Adrenal gland (tissue), 5 donors: ENCODE measurements around the gene THRAP3.

Experiments
- POLR2A ChIP-seq, 2 donors: fragments of 450-650 bp; IDR thresholded peaks; one replicate each; pipeline ENCODE4 v1.6.1; 2017; ENCODE audit warnings: antibody characterized with exemption in 2 of 2, mild to moderate bottlenecking in 2 of 2, moderate library complexity in 1 of 2
- TF ChIP-seq, protein P1 (sequence below), 6 experiments: fragments of 450-650 bp in 4 of 6; fragments of 200-600 bp in 2 of 6; sonication (generic) in 1 of 6; IDR thresholded peaks; 1 replicate in 5 of 6; 2 replicates in 1 of 6; pipeline versions ENCODE4 v1.5.1 to v1.8.0; 2016 to 2021; ENCODE audit warnings: antibody characterized with exemption in 6 of 6, mild to moderate bottlenecking in 2 of 6, moderate library complexity in 1 of 6
- donor health status: DM: no; HTN: no; CAD: no.

DNA sequence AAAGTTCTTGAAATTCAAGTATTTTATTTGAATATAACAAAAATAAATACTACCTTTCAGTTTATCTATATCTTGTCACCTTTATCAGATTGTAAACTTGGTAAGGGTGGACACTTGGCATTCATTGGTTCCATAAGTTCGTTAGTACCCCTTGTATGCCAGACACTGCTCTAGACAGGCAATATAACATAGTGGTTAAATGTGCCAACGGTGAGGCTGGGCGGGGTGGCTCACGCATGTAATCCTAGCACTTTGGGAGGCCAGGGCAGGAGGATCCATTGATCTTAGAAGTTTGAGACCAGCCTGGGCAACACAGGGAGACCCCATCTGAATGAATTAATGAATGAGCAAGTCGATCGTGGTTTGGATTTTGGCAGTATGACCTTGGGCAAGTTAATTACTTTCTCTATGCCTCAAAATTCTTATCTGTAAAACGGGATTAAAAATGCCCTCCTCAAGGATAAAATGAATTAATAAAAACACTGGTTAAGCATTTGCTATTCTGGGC is 55.6 kb downstream of the THRAP3 start:
- TF ChIP-seq, protein P1, sequence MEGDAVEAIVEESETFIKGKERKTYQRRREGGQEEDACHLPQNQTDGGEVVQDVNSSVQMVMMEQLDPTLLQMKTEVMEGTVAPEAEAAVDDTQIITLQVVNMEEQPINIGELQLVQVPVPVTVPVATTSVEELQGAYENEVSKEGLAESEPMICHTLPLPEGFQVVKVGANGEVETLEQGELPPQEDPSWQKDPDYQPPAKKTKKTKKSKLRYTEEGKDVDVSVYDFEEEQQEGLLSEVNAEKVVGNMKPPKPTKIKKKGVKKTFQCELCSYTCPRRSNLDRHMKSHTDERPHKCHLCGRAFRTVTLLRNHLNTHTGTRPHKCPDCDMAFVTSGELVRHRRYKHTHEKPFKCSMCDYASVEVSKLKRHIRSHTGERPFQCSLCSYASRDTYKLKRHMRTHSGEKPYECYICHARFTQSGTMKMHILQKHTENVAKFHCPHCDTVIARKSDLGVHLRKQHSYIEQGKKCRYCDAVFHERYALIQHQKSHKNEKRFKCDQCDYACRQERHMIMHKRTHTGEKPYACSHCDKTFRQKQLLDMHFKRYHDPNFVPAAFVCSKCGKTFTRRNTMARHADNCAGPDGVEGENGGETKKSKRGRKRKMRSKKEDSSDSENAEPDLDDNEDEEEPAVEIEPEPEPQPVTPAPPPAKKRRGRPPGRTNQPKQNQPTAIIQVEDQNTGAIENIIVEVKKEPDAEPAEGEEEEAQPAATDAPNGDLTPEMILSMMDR (IDR thresholded peaks at IDR 0.05), result no peak
- no peak for TF ChIP-seq POLR2A (IDR thresholded peaks at IDR 0.05)
